Epithelial cell of esophagus (primary cell): ENCODE data around the gene OGT.

Experiments used
- DNase-seq: peaks from one replicate; pipeline ENCODE4 v3.0.0; 2010; ENCODE audit warnings: low read depth
- H3K4me3 ChIP-seq: 2 replicates; pipeline ENCODE4 v1.5.1; 2011; ENCODE audit warnings: mild to moderate bottlenecking, low read length, control low read depth
- CTCF ChIP-seq: IDR thresholded peaks from 2 replicates; pipeline ENCODE4 v1.5.1; 2011; ENCODE audit warnings: low read depth, mild to moderate bottlenecking, low read length, control low read depth, inconsistent platforms; ENCODE audit not compliant: insufficient read depth; ENCODE audit errors: missing control alignments

OGT gene

GRCh38 chrX:71617742-71618141 is 84.8 kb downstream of the OGT start:
- TF ChIP-seq CTCF: no peak
- H3K4me3 ChIP-seq: no peak overlapping the region
- no peak for DNase-seq

DNA sequence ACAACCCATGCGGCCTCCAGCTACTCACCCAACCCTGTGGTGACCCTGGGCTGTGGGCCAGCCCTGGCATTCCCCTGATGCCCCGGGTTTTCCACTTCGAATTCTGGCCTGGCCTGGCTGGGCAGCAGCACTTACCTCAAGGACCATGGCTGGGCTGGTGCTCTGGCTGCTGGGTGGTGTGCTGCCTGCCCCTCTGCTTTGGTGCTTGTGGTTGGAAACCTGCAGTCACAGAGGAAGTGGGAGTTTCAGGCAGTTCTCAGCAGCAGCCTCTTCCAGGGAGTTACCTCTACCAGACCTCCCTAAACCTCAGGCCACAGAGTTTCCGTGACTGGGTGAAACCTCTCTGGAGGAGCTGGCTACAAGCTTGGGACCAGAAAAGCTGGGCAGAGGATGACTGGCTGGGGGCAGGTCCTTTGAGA is 85.4 kb downstream of the OGT start, which contains the start of gene CXCR3:
CXCR3 (minus strand) TSS at position 209 of the 419 bp plus-strand sequence; CDS start at position 147, 62 bp downstream.
- no peak for DNase-seq
- H3K4me3 ChIP-seq: no peak within 1 kb of the TSS
- no peak for TF ChIP-seq CTCF

- no peak for TF ChIP-seq CTCF
- no peak for DNase-seq
- no peak overlapping the region for H3K4me3 ChIP-seq
These were observed 85.9 kb downstream of the OGT start for GRCh38 chrX:71618787-71619186.

GRCh38 chrX:71619193-71619592 is 86.3 kb downstream of the OGT start:
- DNase-seq: no peak
- H3K4me3 ChIP-seq: no peak overlapping the region
- TF ChIP-seq CTCF: no peak

DNA sequence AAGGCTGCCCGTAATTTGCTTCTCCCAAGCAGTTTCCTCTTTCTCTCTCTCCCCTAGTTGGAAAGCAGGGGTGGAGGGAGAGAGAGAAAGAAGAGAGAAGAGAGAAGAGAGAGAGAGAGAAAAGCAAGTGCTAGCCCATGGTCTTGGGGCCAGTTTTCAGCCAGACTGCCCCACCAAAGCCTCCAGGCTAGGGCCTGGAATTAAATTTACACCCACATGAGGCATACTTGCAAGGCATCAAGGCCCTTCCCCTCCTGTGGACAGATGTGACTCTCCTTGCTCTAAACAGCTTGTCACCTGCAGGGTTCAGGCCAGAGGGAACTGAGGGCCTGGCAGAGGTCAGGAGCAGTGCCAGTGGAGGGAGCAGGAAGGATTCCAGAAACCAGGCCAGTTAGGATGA is 87.1 kb downstream of the OGT start:
- no peak for DNase-seq
- no peak for TF ChIP-seq CTCF
- H3K4me3 ChIP-seq: no peak overlapping the region

- DNase-seq: no peak
- TF ChIP-seq CTCF: no peak
- no peak overlapping the region for H3K4me3 ChIP-seq
These were observed 88.7 kb downstream of the OGT start for GRCh38 chrX:71621603-71622002.

- no peak overlapping the region for H3K4me3 ChIP-seq
- no peak for DNase-seq
- no peak for TF ChIP-seq CTCF
These were observed 89.2 kb downstream of the OGT start for GRCh38 chrX:71622032-71622575.
